ENCODE measurements around the gene ADD3.

The ADD3 gene

DNA sequence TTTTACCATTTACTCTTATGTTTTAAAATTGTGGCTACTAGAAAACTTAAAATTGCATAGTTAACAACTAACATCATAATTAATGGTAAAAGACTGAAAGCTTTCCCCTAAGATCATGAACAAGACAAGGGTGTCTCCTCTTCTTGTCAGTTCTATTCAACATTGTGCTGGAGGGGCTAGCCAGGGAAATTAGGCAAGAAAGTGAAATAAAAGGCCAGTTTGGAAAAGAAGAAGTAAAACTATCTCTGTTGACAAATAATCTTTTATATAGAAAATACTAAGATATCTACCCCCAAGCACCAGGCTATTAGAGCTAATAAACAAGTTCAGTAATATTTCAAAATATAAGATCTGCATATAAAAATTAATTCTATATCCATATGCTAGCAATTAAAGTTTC, 152.7 kb downstream of the ADD3 start:
- DNase-seq: no peak

DNA sequence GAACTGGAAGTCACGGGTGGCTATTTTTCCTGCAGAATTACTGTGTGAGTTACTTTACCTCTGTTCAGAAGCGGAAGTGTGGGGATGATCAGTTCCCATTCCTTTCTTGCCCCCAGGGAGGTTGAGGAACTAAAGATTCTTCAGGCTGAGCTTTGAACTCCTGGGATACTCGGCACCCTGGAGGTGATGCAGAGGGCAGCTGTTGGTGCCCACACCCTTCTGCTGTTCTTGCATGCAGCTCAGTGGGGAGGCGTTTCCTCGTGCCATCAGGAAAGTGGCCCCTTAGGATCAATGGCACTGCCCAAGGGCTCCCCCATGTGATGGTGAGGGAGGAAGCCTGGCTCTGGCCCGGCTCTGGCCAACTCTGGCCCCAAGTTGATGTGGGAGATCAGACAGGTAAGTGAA, 155.0 kb downstream of the ADD3 start:
- DNase-seq: no peak

DNA sequence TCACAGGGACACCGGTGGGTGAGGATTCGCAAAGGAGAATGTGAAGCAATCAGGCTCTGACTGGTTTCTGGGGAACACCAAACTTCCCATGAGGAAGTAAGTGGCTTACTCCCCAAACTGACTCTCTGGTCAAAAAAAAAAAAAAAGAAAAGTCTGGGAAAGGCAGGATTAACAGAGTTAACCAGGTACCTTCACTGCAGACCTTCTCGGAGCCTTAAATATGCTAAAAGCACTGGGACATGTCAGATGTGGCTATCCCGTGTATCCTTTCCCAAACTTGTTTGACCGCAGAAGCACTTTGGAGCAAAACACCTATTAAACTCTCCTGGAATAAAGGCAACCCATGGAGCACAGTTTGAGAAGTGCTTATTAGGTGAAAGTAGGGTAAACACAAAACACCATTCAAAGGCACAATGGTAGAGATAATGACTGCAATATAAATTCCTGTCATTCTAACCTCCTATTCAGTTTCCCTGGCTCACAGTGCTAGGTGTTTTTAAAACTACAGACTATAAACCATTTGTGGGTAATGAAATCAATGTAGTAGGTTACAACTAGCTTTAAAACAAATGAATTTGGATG, 155.5 kb downstream of the ADD3 start:
- no peak for DNase-seq

DNA sequence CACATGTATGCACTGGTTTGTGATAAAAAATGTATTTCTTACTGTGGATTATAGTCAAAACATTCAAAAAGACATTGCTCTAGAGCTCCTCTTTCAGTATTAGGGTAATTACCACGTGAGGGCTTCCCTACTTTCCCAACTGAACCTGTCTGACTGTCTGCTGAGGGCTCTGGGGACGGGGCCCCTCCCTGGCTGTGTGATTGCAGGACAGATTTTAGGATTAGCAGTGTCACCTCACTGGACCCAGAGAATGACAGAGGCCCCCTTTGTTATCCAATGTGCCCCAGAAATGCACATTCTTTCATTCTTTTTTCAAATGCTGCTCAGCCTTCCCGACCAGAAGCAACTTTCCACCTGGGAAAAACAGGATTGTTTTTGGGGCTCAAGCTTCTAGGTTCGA, 156.1 kb downstream of the ADD3 start:
- DNase-seq: no peak

GRCh38 chr10:110165239-110165638, 157.5 kb downstream of the ADD3 start:
- no peak for DNase-seq

DNA sequence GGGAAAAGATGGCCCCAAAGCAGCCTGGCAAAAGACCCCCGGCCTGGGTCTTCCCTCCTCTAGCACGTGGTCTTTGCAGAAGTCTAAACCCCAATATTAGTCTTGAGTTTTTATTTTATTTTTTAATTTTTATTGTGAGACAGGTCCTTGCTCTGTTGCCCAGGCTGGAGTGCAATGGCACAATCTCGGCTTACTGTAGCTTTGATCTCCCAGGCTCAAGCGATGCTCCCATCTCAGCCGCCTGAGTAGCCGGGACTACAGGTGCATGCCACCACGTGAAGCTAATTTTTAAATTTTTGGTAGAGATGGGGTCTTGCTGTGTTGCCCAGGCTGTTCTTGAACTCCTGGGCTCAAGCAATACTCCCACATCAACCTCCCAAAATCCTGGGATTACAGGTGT, 159.4 kb downstream of the ADD3 start:
- no peak for DNase-seq

DNA sequence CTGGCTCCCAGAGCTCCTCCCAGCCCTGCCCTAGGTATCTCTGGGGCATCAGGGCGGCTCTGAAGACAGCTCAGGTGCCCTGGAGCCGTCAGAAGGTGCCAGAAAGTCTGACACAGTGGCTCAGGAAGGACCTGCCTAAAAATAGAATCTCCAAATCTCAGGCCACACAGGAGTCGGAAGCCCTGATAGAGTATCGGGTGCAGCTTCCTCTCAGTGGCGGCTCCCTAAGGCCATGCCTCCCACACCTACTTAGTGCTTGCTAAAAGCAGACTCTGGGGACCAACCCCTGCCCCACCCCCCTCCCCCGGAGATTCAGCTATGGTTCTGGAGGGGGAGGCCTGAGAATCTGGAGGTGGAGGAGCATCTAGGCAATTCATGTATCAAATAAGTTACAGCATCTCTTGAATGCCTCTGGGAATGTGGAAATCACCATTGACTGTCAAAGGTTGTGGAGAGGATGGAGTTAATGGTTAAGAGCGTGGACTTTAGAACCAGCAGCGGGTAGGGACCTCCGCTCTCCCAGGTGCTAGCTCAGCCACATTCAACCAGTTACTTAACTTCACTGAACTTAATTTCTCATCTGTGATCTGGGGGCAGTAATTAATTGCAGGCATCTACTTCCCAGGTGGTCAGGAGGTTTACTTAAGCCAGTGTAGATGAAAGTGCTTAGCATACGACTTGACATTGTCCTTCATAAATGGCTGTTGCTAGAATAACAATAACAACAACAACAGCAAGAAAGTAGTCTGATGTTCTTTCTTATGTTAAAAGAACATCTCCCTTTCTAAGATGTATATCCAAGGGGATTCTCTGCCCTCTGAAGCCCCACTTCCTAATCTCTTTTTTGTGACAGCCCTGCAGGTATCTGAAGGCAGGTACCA, 161.1 kb downstream of the ADD3 start:
- no peak for DNase-seq

DNA sequence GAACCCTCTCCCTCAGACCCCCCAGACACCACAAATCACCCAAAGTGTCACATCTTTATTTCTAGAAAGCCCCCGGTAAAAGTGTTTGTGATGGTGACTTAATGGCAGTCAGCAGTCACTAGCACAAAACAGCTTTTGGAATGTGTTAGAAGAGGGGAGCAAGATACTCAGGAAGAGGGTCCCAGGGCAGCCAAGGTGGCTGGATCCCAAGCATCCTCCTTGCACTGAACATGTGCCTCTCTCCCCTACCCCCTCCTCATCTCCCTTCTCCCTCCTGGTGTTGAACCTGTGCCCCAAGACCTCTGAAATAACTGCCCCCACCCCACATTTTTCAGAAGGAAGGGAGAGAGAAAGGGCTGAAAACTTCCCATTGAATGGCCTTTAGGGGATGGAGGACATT, 161.8 kb downstream of the ADD3 start:
- no peak for DNase-seq

DNA sequence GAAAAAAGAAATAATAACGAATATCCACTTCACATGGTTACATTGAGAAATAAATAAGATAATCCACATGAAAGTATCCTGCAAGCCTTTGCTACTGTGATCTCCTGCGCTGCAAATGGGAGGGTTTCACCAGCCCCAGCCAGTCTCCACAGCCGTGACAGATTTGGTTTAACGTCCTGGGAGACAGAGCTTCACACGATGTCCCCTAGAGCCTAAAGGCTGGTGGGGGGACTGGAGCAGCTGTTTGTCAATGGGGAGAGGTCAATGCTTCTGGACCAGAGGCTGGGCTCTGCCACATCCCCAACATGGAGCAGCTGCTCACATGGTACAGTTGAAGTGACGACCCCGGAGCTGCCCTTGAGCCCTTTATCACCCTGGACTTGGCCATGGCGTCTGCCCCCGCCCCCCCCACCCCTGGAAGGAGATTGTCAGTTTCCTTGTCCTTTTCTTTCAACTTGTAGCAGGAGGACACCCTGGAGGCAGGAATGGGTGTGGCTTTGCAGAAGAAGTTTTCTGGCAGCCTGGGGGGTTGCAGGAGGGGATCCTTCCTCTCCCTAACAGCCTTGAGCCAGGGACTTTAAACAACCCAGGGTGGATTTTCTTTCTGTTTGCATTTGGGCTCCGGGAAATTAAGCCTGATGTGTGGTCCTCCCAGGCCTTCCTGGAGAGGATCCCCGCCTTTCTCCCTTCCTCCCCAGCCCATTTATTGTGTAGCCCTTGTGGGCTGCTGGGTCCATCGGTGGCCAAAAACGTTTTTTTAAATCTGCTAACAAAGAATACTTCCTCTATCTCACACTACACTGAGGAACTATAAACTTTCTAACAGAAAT, 162.6 kb downstream of the ADD3 start:
- no peak for DNase-seq

DNA sequence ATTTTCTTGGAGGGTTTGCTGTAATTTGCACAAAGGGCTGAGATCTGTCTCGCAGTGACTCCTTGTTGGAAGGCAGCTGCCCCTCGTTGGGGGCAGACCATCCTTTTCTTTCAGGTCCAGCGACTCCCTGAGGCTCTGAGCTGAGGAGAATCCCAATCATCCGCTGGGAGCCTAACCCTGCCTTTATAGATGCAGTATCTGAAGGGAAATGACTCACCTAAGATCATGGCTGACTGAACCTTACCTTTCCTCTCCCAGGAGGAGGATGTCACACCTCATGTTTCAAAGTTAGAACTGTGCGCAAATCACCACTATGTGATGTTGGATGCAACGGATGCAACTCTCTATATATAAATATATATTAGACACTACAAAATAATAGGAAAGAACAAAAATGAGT, 163.2 kb downstream of the ADD3 start:
- DNase-seq: no peak

DNA sequence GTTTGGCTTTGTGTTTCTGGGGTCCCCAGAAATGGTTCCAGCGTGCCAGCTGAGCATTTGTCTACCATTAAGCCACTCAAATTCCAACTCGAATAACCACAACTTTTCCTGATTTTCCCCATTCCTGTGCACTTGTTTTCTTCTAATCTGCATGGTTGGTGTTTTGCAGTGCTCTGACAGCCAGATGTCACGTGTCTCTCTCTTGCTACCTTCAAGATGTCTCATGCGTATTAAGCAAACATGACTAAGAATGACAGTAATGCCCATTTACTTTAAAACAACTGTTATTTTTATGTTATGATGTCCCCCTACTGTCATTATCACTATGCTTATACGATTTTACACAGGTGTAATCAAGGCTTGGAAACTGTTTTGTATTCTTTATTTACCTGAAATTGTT, 164.4 kb downstream of the ADD3 start:
- no peak for DNase-seq

DNA sequence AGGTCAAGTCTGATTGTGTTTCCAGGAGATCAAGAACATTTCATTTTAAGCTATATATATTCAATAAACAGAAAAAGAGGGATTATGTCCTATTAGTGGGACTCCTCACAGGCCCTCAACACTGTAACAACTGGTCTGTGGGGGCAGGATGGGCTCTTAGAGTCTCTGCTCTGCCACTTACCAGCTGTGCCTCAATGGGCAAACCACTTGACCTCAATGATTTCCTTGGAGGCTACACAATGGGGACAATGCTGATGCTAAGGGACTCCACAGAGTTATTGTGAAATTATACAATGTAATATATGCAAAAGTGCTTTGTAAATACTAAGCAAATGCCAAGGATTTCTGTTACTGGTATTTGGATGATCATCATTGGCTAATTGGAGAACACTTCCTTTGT, 166.4 kb downstream of the ADD3 start:
- no peak for DNase-seq

GRCh38 chr10:110174816-110175215, 167.0 kb downstream of the ADD3 start:
- DNase-seq: no peak

DNA sequence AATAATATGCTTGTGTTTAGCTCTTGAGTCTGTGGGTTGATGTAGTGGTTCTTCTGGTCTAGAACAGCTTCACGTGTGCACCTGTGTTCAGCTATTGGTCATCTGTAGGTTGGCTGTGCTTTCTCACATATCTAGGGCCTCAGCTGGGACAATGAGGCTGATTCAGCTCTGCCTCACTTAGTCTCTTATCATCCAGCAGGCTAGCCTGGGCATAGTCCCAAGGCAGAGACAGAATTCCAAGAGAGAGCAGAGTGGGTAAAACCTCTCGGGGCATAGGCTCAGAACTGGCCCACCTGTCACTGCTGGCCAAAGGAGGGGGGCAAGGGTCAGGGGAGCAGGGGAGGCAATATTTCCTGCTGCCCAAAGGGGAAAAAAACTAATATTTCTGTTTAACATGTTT, 167.6 kb downstream of the ADD3 start:
- no peak for DNase-seq

DNA sequence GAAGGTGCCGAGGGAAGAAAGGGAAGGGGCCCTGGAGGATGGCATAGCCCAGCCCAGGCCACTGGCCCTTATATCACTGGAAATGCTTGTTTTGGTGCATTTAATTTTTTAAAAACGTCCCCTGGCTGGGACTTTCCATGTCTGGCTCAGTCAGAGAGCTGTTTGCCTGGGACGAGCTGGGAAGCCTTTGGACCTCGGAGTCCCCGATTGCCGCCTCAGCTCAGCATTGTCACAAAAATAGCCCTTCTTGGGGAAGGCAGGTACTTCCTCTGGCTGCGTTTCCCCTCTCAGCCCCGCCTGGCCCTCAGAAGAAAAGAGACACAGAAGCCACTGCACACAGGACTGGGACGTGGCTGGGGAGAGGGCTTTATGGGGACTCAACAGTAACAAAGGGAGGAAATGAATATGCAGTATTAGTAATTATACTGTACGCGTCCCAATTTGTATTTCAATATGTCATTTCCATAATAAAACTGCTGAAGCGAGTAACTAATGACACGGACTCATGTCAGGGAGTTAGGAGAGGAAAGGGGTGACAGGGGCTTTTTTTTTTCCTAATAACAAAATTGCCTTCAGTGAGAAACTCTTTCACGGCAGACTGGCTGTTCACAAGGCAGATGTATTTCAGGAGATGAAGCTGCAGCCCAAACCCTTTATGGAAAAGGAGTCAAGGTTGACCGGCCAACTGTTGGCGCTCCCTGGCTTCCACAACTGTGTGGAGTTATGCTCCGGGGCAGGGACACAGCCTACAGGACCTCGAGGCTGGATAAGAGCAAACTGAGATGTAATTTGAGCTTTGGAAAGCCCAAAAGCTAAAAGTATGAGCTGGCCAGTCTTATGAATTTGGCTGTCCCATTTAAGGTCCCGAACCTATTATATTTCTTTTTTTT, 168.6 kb downstream of the ADD3 start:
- DNase-seq: no peak

DNA sequence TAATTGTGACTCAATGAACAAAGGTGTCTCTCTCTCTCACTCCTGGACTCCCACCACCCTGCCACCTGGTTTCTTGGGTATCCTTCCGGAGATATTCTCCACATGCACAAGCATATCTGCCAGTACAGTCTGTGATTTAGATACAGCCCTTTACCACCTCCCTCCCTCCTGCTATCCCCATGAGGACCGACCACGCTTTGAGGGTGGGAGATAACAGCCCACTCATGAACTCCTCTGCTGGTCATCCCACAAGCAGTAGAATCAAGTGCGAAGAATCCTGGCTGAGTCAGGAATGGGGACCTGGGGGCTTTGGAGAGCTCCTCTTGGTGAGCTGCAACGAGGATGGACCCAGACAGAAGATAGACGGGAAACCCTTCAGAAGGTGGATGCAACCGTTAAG, 171.4 kb downstream of the ADD3 start:
- no peak for DNase-seq

GRCh38 chr10:110181451-110181850, 173.7 kb downstream of the ADD3 start:
- no peak for DNase-seq

DNA sequence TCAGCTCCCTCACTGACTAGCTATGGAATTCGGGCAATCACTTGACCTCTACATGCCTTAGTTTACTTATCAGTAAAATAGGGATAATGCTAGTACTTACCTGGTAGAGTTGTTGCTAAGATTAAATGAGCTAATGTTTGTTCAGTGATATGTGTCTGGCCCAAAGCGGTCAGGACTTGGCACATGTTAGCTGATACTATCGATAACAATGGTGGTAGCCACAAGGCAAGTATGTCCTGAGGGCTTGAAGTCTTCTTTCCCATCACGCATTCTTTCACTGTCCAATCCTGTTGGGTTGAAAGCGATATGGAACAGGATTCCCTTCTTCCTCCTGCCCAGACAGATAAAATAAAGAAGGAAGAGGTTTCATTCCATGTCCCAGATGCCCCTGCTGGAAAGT, 174.1 kb downstream of the ADD3 start:
- no peak for DNase-seq

- DNase-seq: no peak
Observed at GRCh38 chr10:110184398-110184797, 176.6 kb downstream of the ADD3 start.
